HG03103 (cell line): ENCODE data around the gene GALK1.

Experiments used
- ATAC-seq: cut with Tn5 transposase; IDR thresholded peaks from one replicate; pipeline ENCODE4 v1.9.1; 2021; ENCODE audit warnings: low read depth; ENCODE audit not compliant: unreplicated experiment

The GALK1 gene

DNA sequence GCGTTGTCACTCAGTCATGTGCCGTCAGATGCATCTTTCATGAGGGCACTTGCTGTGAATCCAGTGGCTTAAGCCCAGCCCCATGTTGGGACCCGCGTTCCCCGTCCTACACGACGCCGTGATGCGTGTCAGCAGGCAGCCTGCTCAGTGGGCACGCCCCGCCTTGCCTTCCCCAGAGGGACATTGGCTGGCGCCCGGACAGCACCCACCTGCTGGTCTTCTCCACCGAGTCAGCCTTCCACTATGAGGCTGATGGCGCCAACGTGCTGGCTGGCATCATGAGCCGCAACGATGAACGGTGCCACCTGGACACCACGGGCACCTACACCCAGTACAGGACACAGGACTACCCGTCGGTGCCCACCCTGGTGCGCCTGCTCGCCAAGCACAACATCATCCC lies 34.9 kb downstream of the GALK1 start:
- ATAC-seq: no peak

DNA sequence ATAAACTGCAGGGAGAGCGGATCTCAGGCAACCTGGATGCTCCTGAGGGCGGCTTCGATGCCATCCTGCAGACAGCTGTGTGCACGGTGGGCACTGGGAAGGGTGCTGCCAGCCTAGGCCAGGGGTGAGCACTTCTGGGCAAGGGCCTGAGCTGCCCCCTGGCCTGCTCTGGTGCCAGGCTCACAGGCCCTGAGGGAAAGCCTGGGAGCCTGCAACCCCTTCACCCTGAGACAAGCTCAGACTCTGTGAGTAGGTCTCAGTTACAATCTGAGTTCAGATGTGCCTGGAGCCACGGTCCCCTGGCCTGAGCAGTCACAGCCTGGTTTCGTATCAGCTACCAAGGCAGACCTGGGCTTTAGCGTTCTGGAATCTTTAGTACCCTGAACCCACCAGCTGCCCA lies 35.6 kb downstream of the GALK1 start:
- no peak for ATAC-seq

DNA sequence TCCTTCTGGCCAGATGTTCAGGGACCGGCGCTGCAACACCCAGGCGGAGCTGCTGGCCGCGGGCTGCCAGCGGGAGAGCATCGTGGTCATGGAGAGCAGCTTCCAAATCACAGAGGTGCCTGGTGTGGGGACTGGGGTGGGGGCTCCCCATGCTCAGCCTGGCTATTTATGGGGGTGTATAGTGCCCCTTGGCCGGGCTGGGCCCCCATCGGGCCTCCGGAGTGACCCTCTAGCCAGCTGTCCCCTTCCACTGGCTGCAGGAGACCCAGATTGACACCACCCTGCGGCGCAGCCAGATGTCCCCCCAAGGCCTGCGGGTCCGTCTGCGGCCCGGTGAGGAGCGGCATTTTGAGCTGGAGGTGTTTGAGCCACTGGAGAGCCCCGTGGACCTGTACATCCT lies 37.6 kb downstream of the GALK1 start:
- ATAC-seq: no peak

DNA sequence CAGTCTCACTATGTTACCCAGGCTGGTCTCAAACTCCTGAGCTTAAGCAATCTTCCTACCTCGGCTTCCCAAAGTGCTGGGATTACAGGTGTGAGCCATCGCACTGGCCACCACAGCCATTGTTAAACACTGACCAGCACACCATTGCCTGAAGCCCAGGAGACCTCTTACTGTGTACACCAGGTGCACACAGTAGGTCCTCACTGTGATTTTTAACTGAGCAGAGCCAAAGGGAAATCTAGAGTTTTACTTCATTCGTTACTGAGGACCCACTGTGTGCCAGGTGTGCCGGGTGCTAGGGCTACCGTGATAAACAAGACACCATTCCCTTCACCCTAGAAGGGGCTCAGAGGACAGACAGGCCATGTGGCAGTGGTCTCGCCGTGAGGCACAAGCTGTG lies 39.5 kb downstream of the GALK1 start:
- no peak for ATAC-seq

DNA sequence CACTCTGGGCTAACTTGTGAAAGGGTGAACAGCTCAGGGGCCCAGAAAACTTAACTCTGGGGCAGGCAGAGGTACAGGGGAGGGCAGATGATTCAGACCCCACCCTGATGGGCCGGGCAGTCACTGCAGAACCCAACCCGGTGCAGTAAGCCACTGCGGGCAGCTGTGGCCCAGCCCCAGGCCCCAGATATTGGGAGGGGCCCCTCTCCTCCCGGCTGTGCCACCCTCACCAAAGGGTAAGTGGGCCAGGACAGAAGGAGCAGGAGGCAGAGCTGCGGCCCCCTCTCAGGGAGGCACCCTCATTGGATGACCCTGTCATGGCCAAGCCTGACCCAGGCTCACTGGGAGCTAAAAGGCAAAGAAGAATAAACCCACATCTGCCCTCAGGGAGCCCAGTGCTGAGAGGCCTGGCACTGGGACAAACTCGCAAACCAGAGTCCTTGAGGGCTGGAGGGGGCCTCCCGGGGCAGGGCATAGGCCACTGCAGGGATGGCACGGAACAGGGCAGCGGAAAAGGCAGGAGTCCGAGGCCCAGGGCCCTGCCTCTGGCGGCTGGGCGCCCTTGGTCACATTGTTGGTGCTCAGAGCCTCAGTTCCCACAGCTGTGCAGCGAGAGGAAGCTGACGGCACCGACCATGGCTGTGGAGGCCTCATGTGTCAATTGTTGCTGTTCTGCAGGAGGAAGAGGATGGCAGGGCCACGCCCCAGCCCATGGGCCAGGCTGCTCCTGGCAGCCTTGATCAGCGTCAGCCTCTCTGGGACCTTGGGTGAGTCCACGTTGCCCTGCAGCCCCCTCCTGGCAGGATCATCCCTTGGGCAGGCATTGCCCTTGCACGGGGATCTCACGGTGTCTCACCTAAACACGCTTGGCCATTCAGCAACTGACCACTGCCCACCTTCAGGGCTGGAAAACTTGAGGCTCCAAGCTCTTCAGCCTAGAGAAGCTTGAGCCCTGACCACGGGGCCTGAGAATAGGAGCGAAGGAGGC lies 40.7 kb downstream of the GALK1 start:
- no peak for ATAC-seq

DNA sequence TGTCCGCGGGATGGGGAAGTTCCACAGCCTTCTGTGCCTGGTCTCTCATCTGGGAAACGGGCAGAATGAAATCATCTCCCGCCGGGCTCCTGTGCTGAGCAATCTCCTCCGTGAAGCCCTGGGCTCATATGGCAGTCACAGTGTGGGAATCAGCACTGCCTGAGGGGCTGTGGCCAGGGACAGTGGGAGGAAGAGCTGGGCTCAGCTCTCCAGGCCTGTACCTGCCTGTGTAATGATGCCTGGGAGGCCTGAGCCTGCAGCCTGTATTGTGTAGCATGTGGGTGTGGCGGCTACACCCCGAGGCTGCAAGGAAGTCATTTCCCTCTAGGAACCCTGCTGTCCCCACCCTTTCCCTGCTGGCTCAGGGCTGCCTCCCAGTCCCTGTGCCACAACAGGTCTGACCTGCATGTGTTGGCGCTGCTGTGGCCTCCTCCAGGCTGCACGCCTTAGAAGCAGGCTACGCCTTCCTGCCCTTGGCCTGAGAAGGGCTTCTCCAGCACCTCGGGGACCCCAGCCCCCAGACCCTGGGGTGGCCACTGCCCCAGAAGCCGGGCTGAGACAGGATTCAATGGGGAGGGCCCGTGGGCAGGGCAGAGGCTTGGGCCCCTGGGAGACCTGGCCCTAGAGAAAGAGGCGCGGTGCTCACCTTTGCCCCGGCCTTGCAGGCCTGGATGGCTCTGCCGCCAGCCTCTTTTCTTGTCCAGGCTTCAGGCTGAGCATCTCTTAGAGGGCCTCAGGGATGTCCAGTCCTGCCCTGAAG lies 41.6 kb downstream of the GALK1 start:
- no peak for ATAC-seq

DNA sequence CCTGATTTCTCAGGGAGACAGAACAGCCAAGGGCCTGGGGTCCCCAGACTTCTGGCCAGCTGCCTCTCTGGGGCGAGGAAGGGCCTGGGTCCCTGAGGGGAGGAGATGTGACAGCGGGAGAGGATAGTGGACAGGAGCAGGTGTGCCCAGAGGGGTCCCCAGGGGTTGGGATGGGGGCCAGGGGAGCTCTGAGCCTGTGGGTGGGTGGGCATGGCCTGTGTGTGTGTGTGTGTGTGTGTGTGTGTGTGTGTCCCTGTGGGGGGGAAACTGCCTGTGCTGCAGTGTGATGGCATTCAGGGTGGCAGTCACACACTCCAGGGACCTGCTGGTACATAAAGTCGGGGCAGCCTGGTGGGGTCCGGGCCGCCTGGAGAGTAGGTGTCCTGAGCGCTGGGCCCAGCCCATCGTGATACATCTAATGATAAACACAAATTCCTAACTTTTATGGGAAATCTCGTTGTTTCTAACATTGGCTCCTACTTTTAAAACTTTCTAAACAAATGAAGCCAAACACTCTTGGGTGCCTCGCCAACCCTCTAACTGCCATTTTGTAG lies 42.4 kb downstream of the GALK1 start:
- ATAC-seq: no peak

DNA sequence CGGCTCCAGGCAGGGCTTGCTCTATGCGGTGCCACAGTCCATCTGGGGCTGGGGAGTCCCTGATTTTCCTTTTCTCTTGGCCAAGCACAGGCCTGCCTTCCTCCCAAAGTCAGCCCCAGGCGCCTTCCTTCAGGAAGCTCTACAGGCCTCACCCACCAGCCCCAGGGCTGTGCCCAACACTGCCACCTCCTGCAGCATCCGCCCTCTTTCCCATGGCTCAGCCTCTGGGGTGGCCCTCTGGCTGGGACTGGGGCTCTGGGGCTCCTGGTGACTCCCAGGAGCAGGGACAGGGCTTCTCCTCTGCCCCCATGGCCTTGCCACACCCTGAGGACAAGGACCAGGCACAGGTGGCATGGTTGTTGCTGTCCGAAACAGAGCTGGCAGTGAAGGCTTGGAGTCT lies 42.9 kb downstream of the GALK1 start:
- ATAC-seq: no peak

DNA sequence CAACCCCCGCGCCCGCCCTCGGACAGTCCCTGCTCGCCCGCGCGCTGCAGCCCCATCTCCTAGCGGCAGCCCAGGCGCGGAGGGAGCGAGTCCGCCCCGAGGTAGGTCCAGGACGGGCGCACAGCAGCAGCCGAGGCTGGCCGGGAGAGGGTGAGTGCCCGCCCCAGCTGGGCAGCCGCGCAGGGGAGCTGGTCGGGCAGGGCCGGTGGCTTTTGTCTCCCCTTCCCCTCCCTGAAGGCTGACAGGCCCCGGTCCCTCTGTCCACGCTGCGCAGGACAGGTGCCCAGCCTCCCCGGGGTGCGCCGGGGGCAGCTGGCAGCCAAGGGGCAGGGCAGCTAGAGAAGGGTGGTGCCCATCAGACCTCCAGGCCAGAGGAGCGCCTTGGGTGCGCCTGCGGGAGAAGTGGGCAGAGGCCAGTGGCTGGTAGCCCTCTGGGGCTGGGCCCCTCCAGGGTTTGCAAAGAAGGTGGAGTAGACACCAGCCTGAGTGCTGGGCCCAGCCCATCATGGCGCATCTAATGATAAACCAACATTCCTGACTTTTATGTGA lies 43.5 kb downstream of the GALK1 start:
- ATAC-seq: no peak

DNA sequence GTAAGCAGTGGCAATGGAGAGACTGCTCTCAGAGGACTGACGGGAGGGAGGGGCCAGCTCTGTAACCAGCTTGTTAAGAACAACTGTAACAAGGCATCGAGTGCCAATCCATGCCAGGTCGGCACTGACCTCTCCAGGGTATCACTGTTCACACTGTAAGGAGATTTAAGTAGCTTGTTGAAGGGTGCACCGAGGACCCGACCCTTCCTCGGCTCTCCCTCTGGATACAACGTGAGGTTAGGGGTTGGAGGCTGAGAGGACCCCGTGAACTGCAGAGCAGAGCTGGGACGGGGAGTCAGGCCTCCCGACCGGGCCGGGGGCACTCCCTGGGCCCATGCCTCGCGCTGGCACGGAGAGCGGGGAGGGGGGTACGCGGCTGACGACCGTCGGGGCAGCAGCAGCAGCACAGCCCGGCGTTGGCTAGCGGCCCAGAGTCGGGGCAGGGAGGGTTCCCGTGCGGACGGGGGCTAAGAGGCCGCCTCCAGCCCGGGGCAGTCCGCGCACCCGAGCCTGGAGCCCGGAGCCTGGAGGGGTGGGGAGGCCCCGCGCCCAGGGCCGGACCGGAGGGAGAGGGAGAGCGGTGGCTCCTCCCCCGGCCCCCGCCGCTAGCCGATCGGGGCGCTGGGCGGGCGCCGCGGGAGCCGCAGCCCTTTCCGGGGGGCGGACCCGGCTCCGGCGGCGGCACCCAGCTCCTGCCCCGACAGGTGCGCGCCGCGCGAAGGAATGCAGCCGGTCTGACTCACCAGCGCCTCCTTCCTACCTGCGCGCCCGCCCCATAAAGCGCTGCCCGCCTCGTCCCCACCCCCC lies 44.1 kb downstream of the GALK1 start, which contains the start of gene ITGB4:
Gene ITGB4 (plus strand): TSS at position 804 of the 807 bp plus-strand sequence. CDS start 3,245 bp downstream, outside the sequence.
- no peak for ATAC-seq

DNA sequence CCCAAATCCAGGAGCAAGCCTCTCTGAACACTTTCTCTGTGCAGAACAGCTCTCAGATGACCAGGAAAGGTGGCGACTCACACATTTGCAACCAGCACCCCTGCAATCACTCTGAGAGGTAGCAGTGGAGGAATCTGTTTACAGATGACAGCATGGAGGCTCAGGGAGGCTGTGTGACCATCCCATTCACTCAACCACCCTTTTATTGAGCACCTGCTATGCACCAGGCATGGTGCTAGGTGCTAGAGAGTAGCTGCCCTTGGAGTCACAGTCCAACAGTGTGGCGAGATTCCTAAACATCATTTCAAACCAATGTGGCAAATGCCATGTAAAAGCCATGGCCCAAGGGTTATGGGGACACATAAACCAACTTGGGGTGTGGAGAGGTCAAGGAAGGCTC lies 45.3 kb downstream of the GALK1 start:
- ATAC-seq: no peak

DNA sequence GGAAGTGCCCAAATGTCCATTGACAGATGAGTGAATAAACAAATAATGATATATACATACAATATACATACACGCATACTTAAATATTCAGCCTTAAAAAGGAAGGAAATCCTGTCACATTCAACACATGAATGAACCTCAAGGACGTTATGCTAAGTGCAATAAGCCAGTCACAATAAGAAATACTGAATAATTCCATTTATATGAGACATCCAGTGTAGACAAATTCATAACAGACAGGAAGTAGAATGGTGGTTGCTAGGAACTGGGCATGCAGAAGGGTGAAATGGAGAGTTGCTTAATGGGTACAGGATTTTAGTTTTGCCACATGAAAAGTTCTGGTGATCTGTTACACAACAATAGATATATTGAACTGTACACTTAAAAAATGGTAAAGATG lies 52.5 kb downstream of the GALK1 start:
- no peak for ATAC-seq
